Brain microvascular endothelial cell (primary cell): Measurements from ENCODE around the gene ARHGAP26.

Source experiments
- DNase-seq: peaks from one replicate; pipeline ENCODE4 v3.0.0-alpha.2; 2020
- H3K27ac ChIP-seq: fragments of 250-450 bp; sonication (Bioruptor Pico); 2 replicates; pipeline ENCODE4 v1.5.1; 2020; ENCODE audit warnings: mild to moderate bottlenecking, moderate library complexity
- H3K27me3 ChIP-seq: fragments of 250-450 bp; sonication (Bioruptor Pico); replicated peaks from 2 replicates; pipeline ENCODE4 v1.5.1; 2020; ENCODE audit warnings: mild to moderate bottlenecking
- H3K36me3 ChIP-seq: fragments of 250-450 bp; sonication (Bioruptor Pico); replicated peaks from 2 replicates; pipeline ENCODE4 v1.5.1; 2020; ENCODE audit warnings: mild to moderate bottlenecking
- H3K4me3 ChIP-seq: 2 replicates; pipeline ENCODE4 v1.5.1; 2011; ENCODE audit warnings: low read depth, mild to moderate bottlenecking, control low read depth, low read length, moderate library complexity
- in situ Hi-C: cut with HindIII; loops from 2 replicates; pipeline ENCODE4 v1.10.0; 2017; ENCODE audit warnings: low sequenced_read_pairs, low pct_ligation_motif_present
- TF ChIP-seq, protein P1 (sequence below): IDR thresholded peaks from 2 replicates; pipeline ENCODE4 v1.5.1; 2011; ENCODE audit warnings: low read depth, mild to moderate bottlenecking, moderate library complexity, low read length, control low read depth, inconsistent platforms; ENCODE audit errors: missing control alignments

ARHGAP26 gene

DNA sequence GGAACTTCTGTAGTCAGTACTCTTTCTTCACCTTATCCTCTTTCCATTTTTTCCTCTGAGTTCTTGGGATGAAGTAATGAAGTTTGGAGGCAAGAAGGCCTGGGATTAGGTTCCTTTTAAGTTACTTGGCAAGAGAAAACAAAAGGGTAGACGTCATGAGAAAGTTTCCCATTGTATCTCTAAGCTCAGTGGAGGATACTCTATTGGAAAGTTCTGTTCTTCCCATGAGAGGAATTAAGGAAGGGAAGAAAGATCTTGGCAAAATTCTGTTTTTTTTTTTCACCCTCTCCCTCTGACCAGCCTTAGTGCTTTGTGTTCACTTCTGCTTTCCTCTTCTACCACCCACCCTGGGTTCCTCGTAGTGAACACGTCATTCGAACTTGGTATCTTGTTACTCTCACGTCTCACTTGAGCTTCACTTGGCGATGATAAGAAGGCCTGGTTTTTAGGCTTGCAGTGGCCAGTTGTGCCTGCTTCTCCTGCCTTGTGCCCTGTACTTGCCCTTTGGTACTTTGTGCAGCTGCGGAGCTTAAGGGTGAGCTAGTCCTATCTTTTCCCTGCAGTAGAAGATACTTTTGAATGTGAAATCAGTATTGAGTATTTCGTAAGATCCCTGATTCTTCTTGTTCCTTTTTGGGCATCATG lies 67.0 kb downstream of the ARHGAP26 start:
- no peaks in the 10 kb centered on the region for H3K36me3 ChIP-seq
- TF ChIP-seq, protein P1, sequence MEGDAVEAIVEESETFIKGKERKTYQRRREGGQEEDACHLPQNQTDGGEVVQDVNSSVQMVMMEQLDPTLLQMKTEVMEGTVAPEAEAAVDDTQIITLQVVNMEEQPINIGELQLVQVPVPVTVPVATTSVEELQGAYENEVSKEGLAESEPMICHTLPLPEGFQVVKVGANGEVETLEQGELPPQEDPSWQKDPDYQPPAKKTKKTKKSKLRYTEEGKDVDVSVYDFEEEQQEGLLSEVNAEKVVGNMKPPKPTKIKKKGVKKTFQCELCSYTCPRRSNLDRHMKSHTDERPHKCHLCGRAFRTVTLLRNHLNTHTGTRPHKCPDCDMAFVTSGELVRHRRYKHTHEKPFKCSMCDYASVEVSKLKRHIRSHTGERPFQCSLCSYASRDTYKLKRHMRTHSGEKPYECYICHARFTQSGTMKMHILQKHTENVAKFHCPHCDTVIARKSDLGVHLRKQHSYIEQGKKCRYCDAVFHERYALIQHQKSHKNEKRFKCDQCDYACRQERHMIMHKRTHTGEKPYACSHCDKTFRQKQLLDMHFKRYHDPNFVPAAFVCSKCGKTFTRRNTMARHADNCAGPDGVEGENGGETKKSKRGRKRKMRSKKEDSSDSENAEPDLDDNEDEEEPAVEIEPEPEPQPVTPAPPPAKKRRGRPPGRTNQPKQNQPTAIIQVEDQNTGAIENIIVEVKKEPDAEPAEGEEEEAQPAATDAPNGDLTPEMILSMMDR: no peak
- in situ Hi-C loops: no loop called here
- H3K27me3 ChIP-seq: no peaks in the 10 kb centered on the region
- no peak for DNase-seq
- no peak overlapping the region for H3K27ac ChIP-seq
- no peak overlapping the region for H3K4me3 ChIP-seq

DNA sequence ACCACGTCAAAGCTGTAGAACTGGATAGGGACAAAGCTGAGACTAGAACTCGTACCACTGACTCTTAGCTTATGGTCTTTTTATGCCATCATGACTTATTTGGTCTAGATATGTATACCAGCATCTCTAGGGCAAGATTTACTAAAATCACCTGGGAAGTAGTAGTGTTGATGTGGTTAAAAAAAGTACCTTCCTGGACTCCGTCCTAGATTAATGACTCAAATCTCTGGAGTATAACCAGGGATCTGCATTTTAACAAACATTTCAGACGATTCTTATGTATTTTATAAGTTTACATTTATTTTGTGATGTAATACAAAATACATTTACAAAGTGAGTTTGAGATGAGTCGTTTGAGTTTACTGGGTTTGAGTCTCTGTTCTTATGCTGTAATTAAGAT lies 68.7 kb downstream of the ARHGAP26 start:
- H3K27ac ChIP-seq: no peak overlapping the region
- TF ChIP-seq, protein P1: no peak
- no peaks in the 10 kb centered on the region for H3K27me3 ChIP-seq
- in situ Hi-C loops: no loop called here
- no peak for DNase-seq
- no peaks in the 10 kb centered on the region for H3K36me3 ChIP-seq
- no peak overlapping the region for H3K4me3 ChIP-seq

DNA sequence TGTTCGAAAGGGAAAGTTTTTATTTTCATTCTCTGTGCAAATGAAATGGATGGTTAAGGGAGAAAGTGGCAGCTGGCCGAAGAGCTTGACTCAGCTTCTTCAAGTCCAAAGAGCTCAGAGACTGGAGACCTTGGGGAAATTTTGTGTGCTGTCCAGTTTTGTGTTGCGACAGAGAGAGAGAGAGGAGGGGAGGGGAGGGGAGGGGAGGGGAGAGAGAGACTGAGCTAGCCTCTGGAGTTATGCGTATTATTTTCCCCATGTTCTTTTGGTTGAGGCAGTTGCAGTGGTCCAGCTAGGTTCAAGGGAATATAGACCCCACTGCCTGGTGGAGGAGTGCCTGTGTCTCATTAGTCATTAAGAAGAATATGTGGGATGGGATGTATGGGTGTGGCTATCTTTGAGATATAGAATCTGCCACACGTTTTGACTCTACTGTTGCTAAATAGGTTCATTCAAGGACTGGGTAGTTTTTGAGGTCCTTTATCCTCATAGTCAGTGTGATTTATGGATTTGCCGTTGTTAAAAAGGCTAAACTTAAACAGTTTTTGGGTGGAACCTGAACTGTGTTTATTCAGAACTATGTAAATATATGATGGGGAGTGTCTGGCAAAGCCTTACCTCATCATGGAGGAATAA lies 69.7 kb downstream of the ARHGAP26 start:
- TF ChIP-seq, protein P1: no peak
- no peaks in the 10 kb centered on the region for H3K36me3 ChIP-seq
- no peak overlapping the region for H3K27ac ChIP-seq
- in situ Hi-C loops: no loop called here
- H3K4me3 ChIP-seq: no peak overlapping the region
- H3K27me3 ChIP-seq: no peaks in the 10 kb centered on the region
- DNase-seq: no peak

DNA sequence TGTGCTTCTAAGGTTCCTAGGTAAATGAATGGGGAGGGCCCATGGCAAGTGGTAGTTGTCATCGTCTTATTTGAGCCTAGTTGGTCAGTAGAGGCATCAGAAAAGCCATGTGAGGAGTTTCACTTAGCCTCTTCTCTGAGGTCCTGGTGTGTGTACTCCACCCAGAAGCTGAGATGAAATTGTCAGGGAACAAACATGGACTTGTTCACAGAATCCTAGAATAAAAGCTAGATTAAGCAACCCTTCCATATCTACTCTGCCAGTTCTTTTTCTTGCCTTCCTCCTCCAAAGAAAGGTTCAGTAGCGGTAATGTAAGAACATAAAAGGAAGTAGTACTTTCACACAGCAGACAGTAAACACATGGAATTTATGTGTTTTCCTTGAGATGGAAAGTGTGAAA lies 70.4 kb downstream of the ARHGAP26 start:
- Histone ChIP-seq H3K27ac (no peak overlapping the region), H3K27me3 (no peaks in the 10 kb centered on the region), H3K36me3 (no peaks in the 10 kb centered on the region), H3K4me3 (no peak overlapping the region)
- TF ChIP-seq, protein P1: no peak
- no peak for DNase-seq
- in situ Hi-C loops: no loop called here

DNA sequence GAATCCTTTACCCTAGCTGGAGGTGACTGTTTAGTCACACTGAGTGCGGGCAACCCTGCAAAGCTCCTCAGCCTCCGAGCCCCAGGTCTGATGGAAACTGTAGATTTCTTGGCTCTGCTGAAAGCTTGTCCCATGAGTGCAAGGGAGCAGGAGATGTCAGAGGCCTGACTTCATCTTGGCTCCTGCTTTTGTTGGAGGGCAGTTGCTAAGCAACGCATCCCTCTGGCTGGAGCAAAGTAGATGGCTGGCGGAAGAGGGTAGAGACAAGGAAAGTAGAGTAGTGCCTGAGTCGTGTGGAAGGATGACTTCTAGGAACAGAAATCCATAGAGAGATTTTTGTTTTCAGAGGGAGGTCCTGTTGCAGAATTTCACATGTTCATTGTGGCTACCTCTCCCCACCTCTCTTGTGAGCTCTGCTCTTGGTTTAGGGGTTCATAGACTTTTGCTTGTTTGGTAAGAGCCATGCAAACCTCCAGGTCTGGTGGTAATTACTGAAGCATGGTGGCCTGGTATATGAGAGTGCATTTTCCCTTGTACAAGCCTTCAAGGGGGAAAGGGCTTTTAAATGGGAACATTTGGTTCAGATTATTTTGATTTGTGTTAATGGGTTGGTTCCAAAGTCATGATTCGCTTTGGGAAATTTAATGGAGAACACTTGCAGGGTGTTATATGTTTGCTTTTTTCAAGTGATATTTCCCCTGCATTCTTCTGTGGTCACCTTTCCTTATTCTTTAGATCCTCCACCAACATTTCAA lies 71.5 kb downstream of the ARHGAP26 start:
- no peak overlapping the region for H3K27ac ChIP-seq
- no peaks in the 10 kb centered on the region for H3K27me3 ChIP-seq
- in situ Hi-C loops: no loop called here
- no peak overlapping the region for H3K4me3 ChIP-seq
- no peaks in the 10 kb centered on the region for H3K36me3 ChIP-seq
- DNase-seq: no peak
- TF ChIP-seq, protein P1: no peak
